HepG2 (cell line): ENCODE results near the gene TTC4. TPM values are rescaled to one million over a fixed set of nuclear protein-coding genes. Genes with fewer than 3 reads are reported as not detected.

Experiments
- CTCF ChIP-seq: sonication (generic); formaldehyde crosslinking; IDR thresholded peaks from 2 replicates; pipeline ENCODE4 v1.5.0; 2020; ENCODE audit warnings: mild to moderate bottlenecking, missing genetic modification reagents, moderate library complexity
- ISL2 ChIP-seq: sonication (generic); formaldehyde crosslinking; IDR thresholded peaks from 2 replicates; pipeline ENCODE4 v1.5.0; 2020; ENCODE audit warnings: missing genetic modification reagents
- MAZ ChIP-seq, 2 experiments: sonication (generic) in 1 of 2; formaldehyde crosslinking in 1 of 2; IDR thresholded peaks; 2 replicates each; pipeline versions ENCODE4 v1.5.0 to v1.6.1; 2012 to 2020; ENCODE audit warnings: low read depth in 2 of 2, mild to moderate bottlenecking in 2 of 2, borderline replicate concordance in 1 of 2, improper control_type of control experiment in 1 of 2, low read length in 1 of 2, missing genetic modification reagents in 1 of 2, moderate library complexity in 1 of 2
- MLLT10 ChIP-seq: sonication (generic); formaldehyde crosslinking; IDR thresholded peaks from 2 replicates; pipeline ENCODE4 v1.4.0; 2020; ENCODE audit warnings: missing genetic modification reagents
- PREB ChIP-seq: sonication (generic); formaldehyde crosslinking; IDR thresholded peaks from 2 replicates; pipeline ENCODE4 v1.4.0; 2020; ENCODE audit warnings: missing genetic modification reagents
- REL ChIP-seq: sonication (generic); formaldehyde crosslinking; conservative IDR thresholded peaks from 2 replicates; pipeline ENCODE4 v1.8.0; 2022; ENCODE audit warnings: mild to moderate bottlenecking, missing genetic modification reagents, moderate library complexity
- SMC3 ChIP-seq: IDR thresholded peaks from 2 replicates; pipeline ENCODE4 v1.6.1; 2011; ENCODE audit warnings: low read length, improper control_type of control experiment
- TBP ChIP-seq: sonication (generic); formaldehyde crosslinking; IDR thresholded peaks from 2 replicates; pipeline ENCODE4 v1.5.0; 2020; ENCODE audit warnings: missing genetic modification reagents
- ZNF317 ChIP-seq: sonication (generic); formaldehyde crosslinking; IDR thresholded peaks from 2 replicates; pipeline ENCODE4 v1.5.0; 2020; ENCODE audit warnings: mild to moderate bottlenecking, missing genetic modification reagents
- ZNF382 ChIP-seq: sonication (generic); formaldehyde crosslinking; IDR thresholded peaks from 2 replicates; pipeline ENCODE4 v1.5.0; 2020; ENCODE audit warnings: missing genetic modification reagents, mild to moderate bottlenecking, borderline replicate concordance
- ZNF562 ChIP-seq: sonication (generic); formaldehyde crosslinking; IDR thresholded peaks from 2 replicates; pipeline ENCODE4 v1.8.0; 2022; ENCODE audit warnings: missing genetic modification reagents, borderline replicate concordance
- ZNF687 ChIP-seq: sonication (generic); formaldehyde crosslinking; IDR thresholded peaks from 2 replicates; pipeline ENCODE4 v1.5.1; 2020; ENCODE audit warnings: mild to moderate bottlenecking, missing genetic modification reagents, moderate library complexity
- polyA plus RNA-seq, 8 experiments: library from polyadenylated mRNA; depleted of rRNA in 3 of 8; stranded (reverse) in 7 of 8; unstranded in 1 of 8; fragments of >200 nt; fragmentation: Illumina TruSeq in 4 of 8; extraction: Trizol in 4 of 8; gene quantifications; 2 replicates each; pipeline versions ENCODE4 v1.2.1 to v1.2.3, GENCODE V29; 2011 to 2016; ENCODE audit warnings: low read depth in 4 of 8, missing spikeins in 1 of 8, mixed read lengths in 1 of 8; ENCODE audit not compliant: insufficient read depth in 1 of 8
- total RNA-seq, 5 experiments: library from RNA; depleted of rRNA; stranded (reverse); fragments of >200 nt; fragmentation: Illumina TruSeq; extraction: Trizol; gene quantifications; 2 replicates each; pipeline ENCODE4 v1.2.3, GENCODE V29; 2016; ENCODE audit warnings: low read depth in 1 of 5
- TF ChIP-seq, protein P1 (sequence below): sonication (generic); formaldehyde crosslinking; IDR thresholded peaks from 2 replicates; pipeline ENCODE4 v1.8.0; 2022; ENCODE audit warnings: mild to moderate bottlenecking, missing genetic modification reagents, moderate library complexity

The TTC4 gene
- total and polyA plus RNA-seq, 2 of the 13 experiments (the other 11 are each of a cell fraction or from before 2014, with no cell fraction given): 13.1 to 24.7 TPM

- TF ChIP-seq ZNF687: no peak
- TF ChIP-seq SMC3: peak; percentile 97
- TF ChIP-seq MLLT10 (CRISPR knock-in tag): no peak
- no peak for TF ChIP-seq REL (CRISPR knock-in tag)
- TF ChIP-seq TBP (CRISPR knock-in tag): no peak
- TF ChIP-seq CTCF: peak; percentile 89
- TF ChIP-seq MAZ (IDR thresholded peaks at IDR 0.05; ENCODE audit: borderline replicate concordance, low read depth, low read length): 0 out of 2 replicates have a peak, but pooled peaks have one; percentile 27
- TF ChIP-seq MAZ (CRISPR knock-in tag; IDR thresholded peaks at IDR 0.05; ENCODE audit: low read depth): no peak
- TF ChIP-seq, protein P1, sequence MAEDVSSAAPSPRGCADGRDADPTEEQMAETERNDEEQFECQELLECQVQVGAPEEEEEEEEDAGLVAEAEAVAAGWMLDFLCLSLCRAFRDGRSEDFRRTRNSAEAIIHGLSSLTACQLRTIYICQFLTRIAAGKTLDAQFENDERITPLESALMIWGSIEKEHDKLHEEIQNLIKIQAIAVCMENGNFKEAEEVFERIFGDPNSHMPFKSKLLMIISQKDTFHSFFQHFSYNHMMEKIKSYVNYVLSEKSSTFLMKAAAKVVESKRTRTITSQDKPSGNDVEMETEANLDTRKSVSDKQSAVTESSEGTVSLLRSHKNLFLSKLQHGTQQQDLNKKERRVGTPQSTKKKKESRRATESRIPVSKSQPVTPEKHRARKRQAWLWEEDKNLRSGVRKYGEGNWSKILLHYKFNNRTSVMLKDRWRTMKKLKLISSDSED (CRISPR knock-in tag): no peak
- no peak for TF ChIP-seq ISL2 (CRISPR knock-in tag)
- TF ChIP-seq PREB (CRISPR knock-in tag): no peak
- TF ChIP-seq ZNF317 (CRISPR knock-in tag): no peak
- TF ChIP-seq ZNF562 (CRISPR knock-in tag): no peak
- no peak for TF ChIP-seq ZNF382 (CRISPR knock-in tag)
These were observed 43.6 kb upstream of the TTC4 start (continued) for GRCh38 chr1:54671985-54672608.
